NCI-H345 treated with DMSO at 0.1 percent for 48 hours (cell line): ENCODE measurements around the gene FANCF.
"Not testable (repeated sequence)": the region's sequence is repeated elsewhere in the genome, so short reads cannot be mapped to it uniquely, and the experiment has no call there.

Source experiments
- DNase-seq: peaks from one replicate; lab custom pipeline; 2025; ENCODE audit not compliant: unreplicated experiment; lab: John Stamatoyannopoulos, UW

Gene FANCF, protein sequence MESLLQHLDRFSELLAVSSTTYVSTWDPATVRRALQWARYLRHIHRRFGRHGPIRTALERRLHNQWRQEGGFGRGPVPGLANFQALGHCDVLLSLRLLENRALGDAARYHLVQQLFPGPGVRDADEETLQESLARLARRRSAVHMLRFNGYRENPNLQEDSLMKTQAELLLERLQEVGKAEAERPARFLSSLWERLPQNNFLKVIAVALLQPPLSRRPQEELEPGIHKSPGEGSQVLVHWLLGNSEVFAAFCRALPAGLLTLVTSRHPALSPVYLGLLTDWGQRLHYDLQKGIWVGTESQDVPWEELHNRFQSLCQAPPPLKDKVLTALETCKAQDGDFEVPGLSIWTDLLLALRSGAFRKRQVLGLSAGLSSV

DNA sequence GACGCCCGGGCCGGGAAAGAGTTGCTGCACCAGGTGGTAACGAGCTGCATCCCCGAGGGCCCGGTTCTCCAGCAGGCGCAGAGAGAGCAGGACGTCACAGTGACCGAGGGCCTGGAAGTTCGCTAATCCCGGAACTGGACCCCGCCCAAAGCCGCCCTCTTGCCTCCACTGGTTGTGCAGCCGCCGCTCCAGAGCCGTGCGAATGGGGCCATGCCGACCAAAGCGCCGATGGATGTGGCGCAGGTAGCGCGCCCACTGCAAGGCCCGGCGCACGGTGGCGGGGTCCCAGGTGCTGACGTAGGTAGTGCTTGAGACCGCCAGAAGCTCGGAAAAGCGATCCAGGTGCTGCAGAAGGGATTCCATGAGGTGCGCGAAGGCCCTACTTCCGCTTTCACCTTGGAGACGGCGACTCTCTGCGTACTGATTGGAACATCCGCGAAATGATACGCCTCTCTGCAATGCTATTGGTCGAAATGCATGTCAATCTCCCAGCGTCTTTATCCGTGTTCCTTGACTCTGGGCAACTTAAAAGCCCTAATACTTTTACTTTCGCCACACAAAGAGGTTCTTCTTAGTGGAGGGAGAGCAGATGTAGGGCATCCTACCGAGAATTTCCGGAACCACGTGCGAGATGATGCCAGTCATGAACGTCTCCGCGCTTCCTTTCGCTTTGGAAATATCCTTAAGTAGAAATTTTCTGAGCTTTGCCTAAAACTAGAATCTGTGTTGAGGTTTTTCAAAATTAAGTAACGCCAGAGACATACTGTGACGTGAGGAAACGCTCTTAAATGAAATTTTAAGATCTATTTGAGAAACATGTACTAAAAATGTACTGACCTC lies at the start of gene FANCF:
Gene FANCF (minus strand): TSS at position 376 of the 840 bp plus-strand sequence. CDS start 13 bp downstream, at position 363.
- peak; percentile 95 for DNase-seq

DNA sequence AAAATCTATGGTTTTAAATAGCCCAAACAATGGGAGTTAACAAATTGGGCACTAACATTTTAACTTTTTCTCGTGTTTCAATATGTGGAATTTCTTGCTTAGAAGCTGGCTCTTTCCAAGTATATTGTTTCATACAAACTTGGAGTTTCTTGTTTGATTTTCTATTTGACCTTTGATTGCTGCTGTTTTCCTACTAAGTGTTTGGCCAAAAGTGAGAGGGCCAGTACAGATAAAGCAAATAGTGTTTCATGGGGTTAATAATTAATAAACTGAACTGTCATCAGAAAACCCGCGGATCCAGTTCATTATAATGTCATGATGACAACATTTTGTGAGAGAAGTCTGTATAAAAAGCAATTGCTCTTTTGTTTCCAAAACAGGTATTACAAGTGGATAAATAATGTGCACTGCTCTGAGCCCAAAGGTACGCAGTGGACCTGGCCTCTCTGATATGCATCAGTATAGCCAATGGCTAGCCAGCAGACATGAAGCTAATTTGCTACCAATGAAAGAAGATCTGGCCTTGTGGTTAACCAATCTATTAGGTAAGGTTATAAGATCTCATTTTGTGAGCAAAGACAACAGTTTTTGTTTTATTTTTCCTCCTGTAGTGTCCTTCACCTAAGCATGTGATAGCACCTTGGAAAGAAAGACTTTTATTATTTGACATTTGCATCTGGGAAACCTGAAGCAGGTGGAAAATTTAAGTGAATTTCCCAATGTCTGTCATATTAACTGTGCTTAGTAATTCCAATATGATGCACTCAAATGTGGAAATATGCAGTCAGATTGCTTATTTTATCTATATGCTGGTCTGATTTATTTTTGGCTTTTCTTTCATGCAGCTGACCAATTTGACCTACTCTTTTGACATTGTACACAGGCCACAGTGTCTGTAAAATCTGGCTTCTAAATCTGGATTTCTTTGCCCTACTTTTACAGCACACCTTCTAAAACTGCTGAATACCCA lies 49.1 kb upstream of the FANCF start:
- DNase-seq = no peak

DNA sequence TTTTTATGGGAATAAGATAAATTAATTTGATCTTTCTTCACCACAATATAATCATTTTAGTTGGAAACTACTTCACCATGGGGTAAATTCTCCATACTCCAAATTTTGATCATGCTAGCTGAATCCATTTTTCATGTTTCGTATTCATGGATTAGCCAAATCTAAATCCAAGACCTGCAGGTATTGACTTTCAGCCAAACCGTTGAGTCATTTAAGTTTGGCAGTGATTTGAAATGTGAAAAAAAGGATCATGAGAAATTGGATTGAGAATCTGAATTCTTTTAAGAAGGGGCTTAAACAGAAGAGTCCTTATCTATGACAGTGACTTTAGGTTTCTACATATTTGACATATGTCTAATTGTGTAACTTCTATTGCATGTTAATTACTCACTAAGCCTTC lies 46.1 kb upstream of the FANCF start:
- no peak for DNase-seq

DNA sequence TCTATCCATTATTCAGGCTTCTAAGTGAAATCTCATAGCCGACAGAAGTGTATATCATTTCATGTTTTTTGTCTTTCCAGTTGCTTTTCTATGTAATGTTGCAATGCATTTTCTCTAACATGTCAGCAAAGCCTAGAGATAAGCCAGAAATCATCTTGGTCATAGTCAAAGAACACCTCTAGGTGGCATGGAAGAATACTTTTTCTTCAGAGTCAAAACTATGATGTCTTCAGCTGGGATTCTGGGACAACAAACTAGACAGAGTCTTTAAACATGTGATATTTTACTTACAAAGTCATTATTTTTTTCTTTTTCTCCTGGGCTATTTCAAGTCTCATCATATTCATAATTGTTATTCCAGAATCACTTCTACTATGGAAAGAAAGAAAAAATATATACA lies 45.2 kb upstream of the FANCF start:
- DNase-seq = peak; percentile 10

DNA sequence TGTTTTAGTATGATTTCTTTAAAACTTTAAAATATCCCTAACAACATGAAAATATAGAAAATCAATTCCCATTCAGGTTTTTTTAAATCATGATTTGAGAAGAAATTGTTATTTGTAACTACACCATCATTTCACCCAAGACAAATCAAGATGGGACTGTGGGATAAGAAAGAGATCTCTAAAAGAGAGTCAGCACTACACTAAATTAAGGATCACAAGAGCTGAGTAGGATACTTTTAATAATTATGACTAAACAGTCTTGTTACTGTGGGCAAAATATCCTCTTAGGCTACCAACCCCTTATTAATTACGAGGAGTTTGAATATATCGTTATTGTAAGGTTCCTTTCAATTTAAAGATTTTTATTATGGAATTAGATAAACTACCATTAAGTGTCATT lies 43.7 kb upstream of the FANCF start:
- DNase-seq = no peak

DNA sequence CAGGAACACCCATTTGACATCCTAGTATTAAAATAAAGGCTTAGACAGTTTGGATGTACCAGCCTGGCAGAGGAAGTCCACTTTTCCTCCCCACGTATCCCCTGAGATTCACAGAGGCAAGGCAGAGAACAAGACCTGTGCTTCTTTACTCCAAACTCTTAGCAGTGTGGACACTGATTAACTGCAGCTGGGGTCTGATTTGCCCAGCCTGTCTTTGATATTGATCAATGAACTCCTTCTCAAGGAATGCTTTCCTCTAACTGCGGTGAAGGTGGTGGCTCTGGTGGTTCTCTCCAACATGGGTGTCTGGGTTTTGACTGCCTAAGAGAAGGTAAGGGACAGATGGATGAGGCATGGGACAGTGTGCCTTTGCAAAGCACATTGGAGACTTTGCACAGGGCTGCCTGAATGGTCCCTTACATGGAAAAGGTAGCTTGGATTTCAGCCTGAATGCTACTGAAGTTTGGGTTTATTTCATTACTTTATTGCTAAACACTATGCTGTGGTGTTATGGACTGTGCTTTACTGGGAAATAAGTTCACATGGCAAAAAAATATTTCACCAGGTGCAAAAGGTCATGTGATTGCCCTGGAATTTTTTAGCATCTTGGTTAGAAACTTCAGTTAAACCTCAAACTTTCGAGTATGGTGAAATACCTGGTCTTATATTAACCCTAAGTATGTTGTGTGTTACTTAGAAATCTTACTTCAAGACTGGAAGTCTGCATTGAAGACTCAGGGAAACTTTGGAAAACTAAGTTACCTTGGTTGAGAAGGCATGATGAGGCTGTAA lies 42.6 kb upstream of the FANCF start:
- no peak for DNase-seq

DNA sequence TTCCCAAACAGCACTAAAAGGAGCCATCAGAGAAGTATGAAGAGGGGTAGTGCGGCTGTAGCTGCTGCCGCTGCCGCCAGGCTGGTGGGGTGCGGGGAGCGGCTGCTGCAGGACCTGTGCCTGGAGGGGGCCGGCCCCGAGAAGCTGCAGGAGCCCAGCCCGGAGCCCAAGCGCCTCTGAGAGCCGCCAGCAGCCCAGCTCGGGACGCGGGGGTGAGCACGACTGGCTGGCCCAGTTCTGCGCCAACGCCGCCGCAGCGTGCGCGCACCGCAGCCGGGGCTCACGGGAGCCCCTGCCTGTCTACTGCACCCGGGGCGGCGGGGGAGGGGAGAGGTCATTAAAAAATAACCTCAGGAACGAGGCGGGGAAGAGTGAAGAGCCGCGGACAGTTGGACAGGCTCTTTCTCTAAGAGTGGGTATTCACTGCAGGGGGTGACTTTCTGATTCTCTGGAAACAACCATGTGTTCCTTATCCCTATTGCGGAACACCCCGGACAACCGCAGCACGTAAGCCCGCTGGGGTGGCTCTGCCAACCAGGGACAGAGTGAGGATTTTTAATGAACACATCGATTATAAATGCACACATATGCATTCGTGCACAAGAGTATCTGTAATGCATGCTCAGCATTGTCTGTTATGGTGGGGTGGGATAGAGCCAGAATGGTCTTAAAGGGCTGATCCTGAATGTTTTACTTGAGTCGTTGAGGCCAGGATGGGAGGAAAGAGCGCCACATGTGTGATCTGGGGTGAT lies 41.2 kb upstream of the FANCF start:
- DNase-seq = no peak

DNA sequence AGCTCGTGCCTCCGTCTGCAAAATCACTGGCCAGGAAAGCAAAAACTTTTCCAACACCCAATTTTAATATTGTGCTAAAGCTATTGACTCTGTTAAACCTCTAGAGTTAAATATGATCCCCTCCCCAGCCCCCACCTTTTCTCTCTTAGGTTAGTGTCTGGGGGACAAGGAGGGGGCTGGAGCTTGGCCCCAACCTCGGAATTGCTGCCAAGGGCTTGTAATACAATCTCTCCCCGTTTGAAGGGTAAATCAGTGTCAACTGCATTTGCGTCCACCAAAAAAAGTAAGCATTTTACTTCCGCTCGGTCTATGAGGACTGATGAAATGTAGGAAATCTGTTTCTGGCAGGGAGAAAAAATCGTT lies 40.7 kb upstream of the FANCF start, which contains the start of gene GAS2:
Gene GAS2 (plus strand): TSS at position 287 of the 363 bp plus-strand sequence. CDS start 8,259 bp downstream, outside the sequence.
- no peak for DNase-seq

DNA sequence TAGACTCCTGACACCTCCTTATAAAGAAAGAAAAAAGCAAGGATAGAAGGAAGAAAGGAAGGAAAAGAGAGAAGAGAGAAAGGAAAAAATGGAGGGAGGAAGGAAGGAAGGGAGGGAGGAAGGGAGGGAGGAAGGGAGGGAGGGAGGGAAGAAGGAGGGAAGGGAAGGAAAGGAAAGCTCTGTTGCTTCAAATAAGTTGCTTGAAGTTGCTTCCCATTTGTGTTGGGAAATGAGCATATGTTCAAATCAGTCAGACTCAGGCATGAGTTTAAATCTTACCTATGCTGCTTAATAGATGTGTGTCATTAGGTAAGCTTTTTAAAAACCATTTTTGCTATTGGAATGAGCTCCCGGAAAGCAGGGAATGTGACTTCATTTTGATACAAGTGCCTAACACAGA lies 34.2 kb upstream of the FANCF start:
- DNase-seq = no peak

DNA sequence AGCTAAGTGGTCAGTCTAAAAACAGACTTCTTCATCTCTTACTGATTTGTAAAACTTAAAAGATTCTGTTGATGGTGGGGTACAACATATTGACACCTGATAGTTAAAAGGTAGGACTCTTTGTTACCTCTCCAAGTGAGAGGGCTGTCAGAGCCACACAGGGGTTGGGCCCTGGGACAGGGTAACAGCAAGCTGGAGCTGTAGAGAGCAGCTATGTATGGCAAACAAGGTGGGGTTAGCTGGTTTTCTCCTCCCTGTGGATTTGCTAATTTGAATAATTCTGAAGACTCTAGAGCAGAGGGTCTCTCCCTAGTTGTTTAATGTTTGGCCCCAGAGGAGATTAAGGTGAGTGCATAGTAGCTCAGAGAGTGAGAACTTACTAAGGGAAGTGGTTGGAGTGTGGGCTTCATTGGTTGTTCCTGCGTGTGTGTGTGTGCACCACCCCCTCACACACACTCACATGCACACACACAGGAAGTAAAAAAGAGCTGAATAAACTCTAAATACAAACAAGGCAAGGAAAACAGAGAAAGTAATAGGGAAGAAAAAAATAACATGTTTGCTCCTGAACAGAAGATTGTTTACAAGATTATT lies 31.6 kb upstream of the FANCF start:
- no peak for DNase-seq

DNA sequence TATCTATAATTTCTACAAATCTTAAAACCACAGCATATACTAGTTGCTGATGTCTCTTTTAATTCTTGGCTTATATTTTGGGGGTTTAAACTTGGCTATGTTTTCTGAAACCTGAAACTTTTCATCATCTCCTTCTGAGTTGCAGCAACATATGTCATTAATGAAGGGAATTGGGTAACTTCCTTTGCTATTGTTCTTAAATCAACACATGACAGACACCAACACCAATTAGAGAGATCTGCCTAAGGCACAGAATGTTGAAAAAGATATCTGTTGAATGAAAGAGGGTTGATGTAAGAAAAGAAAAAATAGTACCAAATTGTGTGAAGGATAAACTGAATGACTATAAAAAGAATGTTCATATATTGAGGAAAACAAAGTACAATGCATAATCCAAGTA lies 30.5 kb upstream of the FANCF start:
- no peak for DNase-seq

DNA sequence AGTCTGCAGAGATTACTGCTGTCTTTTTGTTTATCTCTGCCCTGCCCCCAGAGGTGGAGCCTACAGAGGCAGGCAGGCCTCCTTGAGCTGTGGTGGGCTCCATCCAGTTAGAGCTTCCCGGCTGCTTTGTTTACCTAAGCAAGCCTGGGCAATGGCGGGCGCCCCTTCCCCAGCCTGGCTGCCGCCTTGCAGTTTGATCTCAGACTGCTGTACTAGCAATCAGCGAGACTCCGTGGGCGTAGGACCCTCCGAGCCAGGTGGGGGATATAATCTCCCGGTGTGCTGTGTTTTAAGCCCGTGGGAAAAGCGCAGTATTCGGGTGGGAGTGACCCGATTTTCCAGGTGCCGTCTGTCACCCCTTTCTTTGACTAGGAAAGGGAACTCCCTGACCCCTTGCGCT lies 26.7 kb upstream of the FANCF start:
- DNase-seq = not testable (repeated sequence)

DNA sequence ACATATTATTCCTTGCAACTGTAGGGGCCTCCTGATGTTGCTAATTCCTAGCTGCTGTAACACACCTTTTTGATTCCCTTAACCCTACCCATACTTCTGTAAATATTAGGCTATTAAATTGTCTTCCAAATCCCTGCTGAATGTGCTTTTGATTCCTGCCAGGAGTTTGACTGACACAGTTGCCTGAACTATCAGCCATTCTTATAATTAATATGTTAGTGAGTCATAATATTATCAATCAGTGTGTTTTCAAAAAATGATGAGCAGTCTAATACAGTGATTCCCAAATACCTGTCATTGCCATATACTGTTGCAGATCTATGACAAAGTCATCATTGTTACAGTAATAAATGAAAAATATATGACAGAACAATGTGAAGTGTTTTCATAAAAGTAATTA lies 15.9 kb upstream of the FANCF start:
- no peak for DNase-seq

DNA sequence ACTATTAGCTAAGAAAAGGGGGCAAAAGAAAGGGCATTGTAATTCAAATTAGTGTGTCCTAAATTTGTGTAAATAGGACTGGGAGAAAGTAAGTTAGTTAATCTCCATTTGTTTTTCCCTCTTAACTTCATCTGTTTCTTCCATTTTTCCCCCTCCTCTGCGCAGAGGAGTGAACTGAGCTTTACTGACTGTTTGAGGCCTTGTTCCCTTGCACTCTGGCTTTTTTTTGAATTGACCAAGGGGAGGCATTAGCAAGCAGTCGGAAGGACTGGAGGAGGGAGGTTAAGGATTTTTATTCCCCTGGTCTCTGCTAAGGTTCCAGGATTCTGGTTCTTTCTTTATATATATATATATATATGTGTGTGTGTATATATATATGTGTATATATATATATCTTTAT lies 15.2 kb upstream of the FANCF start:
- DNase-seq = no peak

DNA sequence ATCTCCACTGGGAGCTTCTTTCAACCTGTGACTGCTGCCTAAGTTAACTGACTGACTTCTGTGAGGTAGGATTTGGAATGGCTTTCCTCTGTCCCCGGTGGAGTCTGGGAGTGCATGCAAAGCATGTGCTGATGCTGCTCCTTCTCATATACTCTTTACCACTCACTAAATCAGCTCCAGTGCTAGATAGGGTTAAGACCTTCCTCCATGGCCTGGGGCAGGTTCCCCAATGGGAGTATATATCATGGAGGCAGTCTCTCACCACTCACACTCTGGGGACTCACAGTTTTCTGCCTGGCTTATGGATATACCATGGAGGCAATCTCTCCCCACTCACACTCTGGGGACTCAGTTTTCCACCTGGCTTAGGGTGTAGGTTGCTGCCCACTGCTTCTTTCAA lies 10.1 kb upstream of the FANCF start:
- DNase-seq = no peak

DNA sequence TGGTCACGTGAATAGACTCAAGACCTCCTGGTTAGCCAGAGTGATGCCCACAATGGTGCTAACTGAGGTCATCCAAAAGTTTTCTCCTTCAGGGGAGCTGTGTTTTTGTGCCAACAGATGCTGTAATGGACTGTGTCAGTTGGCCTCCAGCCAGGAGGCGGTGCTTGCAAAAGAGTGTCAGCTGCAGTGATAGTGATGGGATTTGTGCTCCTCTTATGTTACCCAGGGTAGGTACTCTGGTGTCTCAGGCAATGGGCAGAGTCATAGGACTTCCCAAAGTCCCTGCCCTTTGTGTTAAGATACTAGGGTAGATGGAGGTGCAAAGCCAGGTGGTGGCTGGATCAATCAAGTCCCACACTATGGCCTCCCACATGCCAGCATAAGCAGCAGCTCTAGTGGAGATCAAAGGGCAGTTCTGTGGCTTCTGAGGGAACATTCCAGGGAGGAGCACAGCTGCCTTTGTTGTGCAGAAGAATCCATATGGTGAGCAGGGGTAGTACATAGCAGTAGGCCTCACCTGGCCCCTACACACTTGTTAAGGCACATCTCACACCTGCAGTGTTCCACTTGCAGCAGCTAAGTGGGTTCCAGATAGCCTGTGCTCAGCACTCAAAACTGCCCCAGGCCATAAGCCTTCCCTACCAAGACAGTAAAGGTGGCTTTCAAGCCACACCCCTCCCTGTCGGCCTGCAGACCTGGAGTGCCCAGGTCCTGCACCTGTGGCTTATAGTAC lies 9.4 kb upstream of the FANCF start:
- DNase-seq = peak; percentile 54

DNA sequence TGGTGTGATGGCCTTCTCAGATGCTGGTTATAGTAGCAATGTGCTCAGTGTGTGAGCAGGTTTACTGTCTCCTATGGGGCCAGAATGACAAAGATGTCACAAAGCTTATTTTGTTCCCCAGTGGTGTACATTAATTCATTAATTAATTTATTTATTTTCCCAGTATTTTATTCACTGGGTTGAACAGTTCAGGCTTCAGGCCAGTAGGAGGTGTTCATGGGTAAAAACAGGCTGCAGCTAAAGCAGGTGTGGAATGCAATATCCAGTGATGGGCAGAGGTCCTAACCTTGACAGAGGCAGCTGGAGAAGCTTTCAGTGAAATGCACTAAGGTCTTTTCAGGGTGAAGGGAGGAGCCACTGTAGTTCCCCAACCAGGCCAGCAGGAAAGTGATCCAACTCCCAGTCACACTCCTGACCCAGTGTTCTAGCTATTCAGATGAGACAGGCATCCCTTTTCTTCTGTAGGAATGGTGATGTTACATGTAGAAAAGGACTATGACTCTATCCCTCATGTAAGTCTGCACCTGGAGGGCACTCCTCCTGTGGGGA lies 7.8 kb upstream of the FANCF start:
- DNase-seq = no peak

DNA sequence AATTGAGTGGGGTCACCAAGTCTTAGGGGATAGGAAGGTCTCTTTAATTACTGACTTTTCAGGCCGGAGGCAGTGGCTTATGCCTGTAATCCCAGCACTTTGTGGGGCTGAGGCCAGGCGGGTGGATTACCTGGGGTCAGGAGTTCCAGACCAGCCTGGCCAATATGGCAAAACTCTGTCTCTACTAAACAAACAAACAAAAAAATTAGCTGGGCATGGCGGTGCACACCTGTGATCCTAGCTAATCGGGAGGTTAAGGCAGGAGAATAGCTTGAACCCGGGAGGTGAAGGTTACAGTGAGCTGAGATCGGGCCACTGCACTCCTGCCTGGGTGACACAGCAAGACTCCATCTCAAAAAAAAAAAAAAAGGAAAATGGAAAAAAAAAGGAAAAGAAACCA lies 1.8 kb upstream of the FANCF start:
- no peak for DNase-seq
